OCI-M2 (cell line): Measurements from ENCODE around the gene CASP8.

Experiments
- DNase-seq: peaks from one replicate; lab custom pipeline; 2025; ENCODE audit not compliant: unreplicated experiment; lab: John Stamatoyannopoulos, UW

CASP8 gene

GRCh38 chr2:201329409-201329808 lies 69.1 kb downstream of the CASP8 start:
- DNase-seq, result no peak
